GM21367 (cell line): ENCODE results near the gene PHACTR4.
"Not testable (repeated sequence)": the region's sequence is repeated elsewhere in the genome, so short reads cannot be mapped to it uniquely, and the experiment has no call there.

Source experiments
- ATAC-seq: cut with Tn5 transposase; IDR thresholded peaks from one replicate; pipeline ENCODE4 v1.9.1; 2021; ENCODE audit not compliant: unreplicated experiment

The PHACTR4 gene

DNA sequence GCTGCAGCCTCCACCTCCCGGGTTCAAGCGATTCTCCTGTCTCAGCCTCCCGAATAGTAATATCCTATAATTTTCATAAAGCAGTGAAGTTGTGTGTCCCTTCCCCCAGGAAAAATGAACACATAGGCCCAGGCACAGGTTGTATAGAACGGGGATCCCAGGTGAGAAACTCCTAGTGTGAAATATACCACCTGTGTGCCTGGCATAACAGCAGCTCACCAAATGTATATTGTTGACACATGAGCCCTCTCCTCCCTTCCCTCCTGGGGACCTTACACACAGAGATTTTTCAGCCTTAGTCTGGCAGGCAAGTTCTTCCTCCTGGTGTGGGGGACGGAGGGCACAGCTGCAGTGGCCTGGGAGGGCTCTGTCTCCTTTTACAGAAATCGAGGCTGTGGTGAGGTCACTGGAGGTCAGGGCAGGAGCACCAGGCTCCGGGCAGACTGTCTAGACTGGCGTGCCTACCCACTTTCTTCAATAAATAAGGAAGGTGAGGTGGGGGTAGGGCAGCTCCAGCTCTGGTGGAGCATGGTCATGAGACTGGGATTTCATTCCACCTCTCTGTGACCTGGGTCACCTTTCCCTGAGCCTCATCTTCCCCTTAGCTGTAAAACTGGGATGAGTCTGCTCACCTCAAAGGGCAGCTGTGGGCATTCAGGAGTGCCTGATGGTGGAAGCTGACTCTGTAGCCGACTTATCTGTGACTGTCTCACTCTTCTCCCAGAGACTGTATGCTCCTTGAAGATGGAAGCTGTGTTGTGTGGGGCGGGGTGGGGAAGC is 150.6 kb downstream of the PHACTR4 start:
- ATAC-seq, result no peak

- not testable (repeated sequence) for ATAC-seq
Observed at GRCh38 chr1:28520796-28521195, 151.3 kb downstream of the PHACTR4 start.

DNA sequence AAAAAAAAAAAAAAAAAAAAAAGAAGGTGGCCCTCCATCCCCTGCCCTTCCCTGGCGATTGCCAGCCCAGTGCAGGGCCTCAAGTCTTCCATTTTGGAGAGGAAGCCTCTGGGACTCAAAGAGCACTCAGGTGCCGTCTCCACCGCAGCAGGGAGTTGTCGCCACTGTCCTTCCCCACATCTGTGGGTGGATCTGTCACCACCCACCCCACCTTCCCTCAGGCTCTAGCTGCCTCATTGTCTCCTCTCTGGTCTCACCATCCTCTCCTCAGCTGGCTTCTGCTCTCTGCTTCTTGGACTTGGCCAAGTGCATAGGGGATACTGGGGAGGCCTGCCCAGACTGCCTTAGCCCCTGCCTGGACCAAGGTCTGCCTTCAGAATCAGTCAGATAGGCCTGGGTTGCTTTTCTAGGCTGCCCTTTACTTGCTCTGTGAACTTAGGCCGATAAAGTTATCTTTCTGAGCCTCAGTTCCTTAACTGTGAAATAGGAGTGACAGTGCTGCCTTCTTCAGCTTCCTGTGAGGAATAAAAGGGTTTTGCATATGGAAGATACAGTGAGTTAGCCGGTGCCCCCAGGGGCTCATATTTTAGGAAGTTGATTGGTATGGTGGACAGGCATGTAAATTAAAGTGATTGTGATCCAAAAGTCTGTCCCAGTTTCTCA is 152.1 kb downstream of the PHACTR4 start:
- no peak for ATAC-seq

DNA sequence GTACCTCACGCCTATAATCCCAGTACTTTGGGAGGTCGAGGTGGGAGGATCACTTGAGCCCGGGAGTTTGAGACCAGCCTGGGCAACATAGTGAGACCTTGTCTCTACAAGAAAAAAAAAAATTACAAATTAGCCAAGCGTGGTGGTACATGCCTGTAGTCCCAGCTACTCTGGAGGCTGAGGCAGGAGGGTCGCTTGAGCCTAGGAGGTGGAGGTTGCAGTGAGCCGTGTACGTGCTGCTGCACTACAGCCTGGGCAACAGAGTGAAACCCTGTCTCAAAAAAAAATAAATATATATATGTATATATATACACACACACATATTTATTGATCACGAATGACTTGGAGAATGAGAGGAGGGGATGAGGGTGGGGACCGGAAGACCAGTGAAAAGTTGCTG is 153.0 kb downstream of the PHACTR4 start:
- not testable (repeated sequence) for ATAC-seq

DNA sequence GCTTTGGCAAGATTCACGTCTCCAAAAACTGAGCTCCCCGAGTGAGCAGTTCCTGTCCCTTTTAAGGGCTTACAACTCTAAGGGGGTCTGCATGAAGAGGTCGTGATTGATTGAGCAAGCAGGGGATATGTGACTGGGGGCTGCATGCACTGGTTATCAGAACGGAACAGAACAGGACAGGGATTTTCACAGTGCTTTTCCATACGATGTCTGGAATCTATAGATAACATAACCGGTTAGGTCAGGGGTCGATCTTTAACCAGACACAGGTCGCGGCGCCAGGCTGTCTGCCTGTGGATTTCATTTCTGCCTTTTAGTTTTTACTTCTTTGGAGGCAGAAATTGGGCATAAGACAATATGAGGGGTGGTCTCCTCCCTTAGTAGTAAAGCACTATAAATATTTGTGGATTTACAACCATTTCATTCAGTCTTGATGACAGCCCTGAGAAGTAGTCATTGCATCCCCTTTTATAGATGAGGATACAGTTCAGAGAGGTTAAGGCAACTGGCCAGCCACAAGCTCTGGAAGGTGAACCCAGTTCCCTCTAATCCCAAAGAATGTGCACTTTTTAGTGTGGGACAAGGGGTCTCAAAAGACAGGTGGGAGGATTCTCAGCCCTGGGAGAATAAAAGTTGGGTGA is 155.6 kb downstream of the PHACTR4 start:
- ATAC-seq, result not testable (repeated sequence)

DNA sequence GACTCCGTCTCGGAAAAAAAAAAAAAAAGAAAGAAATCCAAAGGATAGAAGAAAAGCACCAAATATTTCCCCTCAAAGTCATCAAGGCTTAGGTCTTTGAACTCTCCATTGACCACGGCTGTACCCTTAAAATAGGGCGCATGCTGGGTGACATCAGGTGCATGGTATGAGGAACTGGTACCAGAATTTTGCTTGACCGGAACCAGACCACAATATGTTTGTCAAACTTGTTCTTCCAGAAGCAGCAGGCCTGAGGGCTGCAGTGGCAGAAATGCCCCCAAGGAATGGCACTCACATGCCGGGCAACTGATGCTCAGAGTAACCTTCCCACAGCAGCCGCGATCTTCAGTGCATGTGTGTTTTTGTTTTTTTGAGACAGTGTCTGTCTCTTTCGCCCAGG is 157.3 kb downstream of the PHACTR4 start:
- ATAC-seq, result no peak

DNA sequence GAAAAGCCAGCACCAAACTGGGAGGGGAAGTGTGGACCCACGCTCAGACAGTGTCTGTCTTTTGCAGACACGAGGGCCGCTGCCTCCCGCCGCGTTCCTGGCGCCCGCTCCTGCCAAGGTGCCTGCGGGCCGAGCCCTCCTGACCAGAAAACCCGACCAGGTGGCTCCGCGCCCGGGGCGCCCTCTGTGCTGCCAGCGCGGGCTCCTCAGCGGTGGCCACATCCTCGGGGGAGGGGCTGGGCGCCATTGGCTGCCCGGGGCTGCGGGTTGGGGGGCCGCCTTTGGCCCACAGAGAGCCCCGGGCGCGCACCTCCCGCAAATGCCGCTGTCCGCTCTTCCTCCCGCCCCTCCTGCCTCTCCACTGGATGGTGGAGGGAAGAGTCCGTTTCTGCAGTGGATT is 160.9 kb downstream of the PHACTR4 start:
- no peak for ATAC-seq

GRCh38 chr1:28534671-28535070 is 165.1 kb downstream of the PHACTR4 start:
- ATAC-seq, result no peak

- ATAC-seq, result no peak
Observed at GRCh38 chr1:28535180-28535579, 165.6 kb downstream of the PHACTR4 start.

DNA sequence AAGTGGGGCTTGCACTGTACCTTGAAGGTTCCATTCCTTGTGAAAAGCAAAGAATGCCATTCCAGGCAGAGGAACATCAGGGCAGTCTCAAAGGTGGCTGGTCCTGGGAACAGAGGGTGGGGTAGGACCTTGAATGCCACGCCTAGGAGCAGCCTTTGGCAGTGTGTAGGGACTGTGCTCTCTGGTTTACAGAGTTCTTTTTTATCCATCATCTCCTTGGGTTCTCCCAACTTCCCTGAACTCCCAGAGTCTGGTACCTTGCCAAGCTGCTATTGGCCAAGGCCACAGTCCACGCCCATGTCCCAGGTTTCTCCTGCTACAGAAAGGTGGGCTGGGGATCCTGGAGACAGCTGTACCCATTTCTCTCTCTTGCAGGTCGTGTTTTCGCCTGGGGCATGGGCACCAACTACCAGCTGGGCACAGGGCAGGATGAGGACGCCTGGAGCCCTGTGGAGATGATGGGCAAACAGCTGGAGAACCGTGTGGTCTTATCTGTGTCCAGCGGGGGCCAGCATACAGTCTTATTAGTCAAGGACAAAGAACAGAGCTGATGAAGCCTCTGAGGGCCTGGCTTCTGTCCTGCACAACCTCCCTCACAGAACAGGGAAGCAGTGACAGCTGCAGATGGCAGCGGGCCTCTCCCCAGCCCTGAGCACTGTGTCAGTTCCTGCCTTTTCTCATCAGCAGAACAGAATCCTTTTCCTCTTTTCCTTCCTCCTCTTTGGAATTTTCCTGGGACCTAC is 168.1 kb downstream of the PHACTR4 start:
- no peak for ATAC-seq

DNA sequence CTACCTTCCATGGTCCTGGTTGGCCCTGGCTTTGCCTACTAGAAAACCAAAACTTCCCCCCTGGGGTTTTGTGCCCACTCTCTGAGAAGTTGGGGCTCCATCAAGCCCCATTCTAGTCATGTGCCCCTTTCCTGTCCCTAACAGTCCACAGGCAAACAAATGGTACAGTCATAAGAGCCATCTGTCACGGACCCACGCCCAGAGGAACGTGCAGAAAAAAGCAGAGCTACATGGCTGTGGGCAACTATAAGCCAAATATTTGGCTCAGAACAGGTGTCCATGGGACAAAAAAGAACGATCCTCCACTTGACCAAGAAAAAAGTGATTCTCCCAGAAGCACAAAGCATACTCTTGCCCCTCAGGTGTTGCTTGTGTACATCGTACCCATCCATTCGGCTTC is 168.7 kb downstream of the PHACTR4 start:
- ATAC-seq, result no peak

DNA sequence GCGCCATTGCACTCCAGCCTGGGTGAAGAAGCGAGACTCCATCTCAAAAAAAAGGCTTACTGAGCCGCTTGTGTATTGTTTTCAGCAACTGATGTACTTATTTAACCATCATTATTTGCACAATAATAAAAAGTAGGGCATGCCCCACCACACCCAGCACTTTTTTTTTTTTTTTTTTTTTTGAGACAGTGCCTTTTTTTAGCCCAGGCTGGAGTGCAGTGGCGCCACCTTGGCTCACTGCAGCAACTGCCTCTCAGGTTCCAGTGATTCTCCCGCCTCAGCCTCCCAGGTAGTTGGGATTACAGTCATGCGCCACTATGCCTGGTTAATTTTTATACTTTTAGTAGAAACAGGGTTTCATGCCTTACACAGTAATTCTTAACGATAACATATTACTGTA is 171.1 kb downstream of the PHACTR4 start:
- ATAC-seq, result no peak

- ATAC-seq, result not testable (repeated sequence)
Observed at GRCh38 chr1:28541414-28542015, 172.0 kb downstream of the PHACTR4 start.

- ATAC-seq, result no peak
Observed at GRCh38 chr1:28545246-28545628, 175.7 kb downstream of the PHACTR4 start.

DNA sequence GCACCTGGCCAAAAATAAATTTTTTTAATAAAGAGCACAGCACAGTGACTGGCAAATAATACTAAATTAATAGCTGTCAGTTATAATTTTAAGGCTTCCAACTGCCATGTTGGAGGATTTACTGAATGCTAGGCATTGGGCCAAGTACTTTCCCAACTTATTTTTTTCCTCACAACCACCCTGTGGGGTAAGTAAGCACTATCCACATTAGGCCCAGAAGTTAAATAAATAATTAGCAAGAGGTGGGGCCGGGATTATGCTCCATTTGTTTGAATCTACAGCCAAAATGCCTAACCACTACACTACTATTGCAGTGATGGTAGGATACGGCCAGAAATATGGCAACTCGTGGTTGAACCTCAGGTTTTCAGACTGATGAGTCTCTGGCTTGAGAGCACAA is 178.8 kb downstream of the PHACTR4 start:
- ATAC-seq, result no peak
